GM23338 (cell line): Measurements from ENCODE around the gene PDE7B. TPM values are rescaled to one million over a fixed set of nuclear protein-coding genes. Genes with fewer than 3 reads are reported as not detected.

Experiments
- ATAC-seq: fragments of 200-7000 bp; cut with Tn5 transposase; 3 replicates; pipeline ENCODE4 v1.9.1; 2020
- DNase-seq: peaks from one replicate; pipeline ENCODE4 v3.0.0-alpha.2; 2015; ENCODE audit warnings: low spot score
- H2AFZ ChIP-seq: fragments of 200-600 bp; sonication (generic); 2 replicates; pipeline ENCODE4 v1.8.0; 2016; ENCODE audit warnings: antibody characterized with exemption, mild to moderate bottlenecking, moderate library complexity
- H3F3A ChIP-seq: fragments of 200-600 bp; sonication (generic); replicated peaks from 2 replicates; pipeline ENCODE4 v1.8.0; 2017; ENCODE audit warnings: antibody characterized with exemption, mixed run types, low read depth
- H3K27ac ChIP-seq: fragments of 200-600 bp; sonication (generic); 2 replicates; pipeline ENCODE4 v1.6.1; 2016; ENCODE audit warnings: low read depth
- H3K27me3 ChIP-seq: fragments of 200-600 bp; sonication (generic); 2 replicates; pipeline ENCODE4 v1.8.0; 2016; ENCODE audit warnings: mild to moderate bottlenecking, mixed run types, moderate library complexity; ENCODE audit not compliant: insufficient read depth
- H3K36me3 ChIP-seq: fragments of 200-600 bp; sonication (generic); 2 replicates; pipeline ENCODE4 v1.8.0; 2016; ENCODE audit warnings: mild to moderate bottlenecking; ENCODE audit not compliant: insufficient read depth
- H3K4me1 ChIP-seq: fragments of 200-600 bp; sonication (generic); 2 replicates; pipeline ENCODE4 v1.8.0; 2016; ENCODE audit warnings: mild to moderate bottlenecking, moderate library complexity; ENCODE audit not compliant: insufficient read depth
- H3K4me2 ChIP-seq: fragments of 200-600 bp; sonication (generic); 2 replicates; pipeline ENCODE4 v1.7.1; 2017; ENCODE audit warnings: mixed run types
- H3K4me3 ChIP-seq: fragments of 200-600 bp; sonication (generic); 2 replicates; pipeline ENCODE4 v1.6.1; 2016; ENCODE audit warnings: mixed run types
- H3K79me2 ChIP-seq: fragments of 200-600 bp; sonication (generic); replicated peaks from 2 replicates; pipeline ENCODE4 v1.8.0; 2017; ENCODE audit warnings: mild to moderate bottlenecking; ENCODE audit not compliant: insufficient read depth
- H3K9me2 ChIP-seq: fragments of 200-600 bp; sonication (generic); 2 replicates; pipeline ENCODE4 v1.8.0; 2017; ENCODE audit not compliant: insufficient read depth
- H4K20me1 ChIP-seq: fragments of 200-600 bp; sonication (generic); replicated peaks from 2 replicates; pipeline ENCODE4 v1.8.0; 2017; ENCODE audit warnings: mild to moderate bottlenecking; ENCODE audit not compliant: insufficient read depth
- H3K27ac Mint-ChIP-seq: 2 replicates; pipeline ENCODE4 v1.8.0; 2020; ENCODE audit warnings: inconsistent platforms, mild to moderate bottlenecking, moderate library complexity, mixed read lengths
- H3K27me3 Mint-ChIP-seq: 3 replicates; pipeline ENCODE4 v1.8.0; 2022; ENCODE audit warnings: low read depth, mild to moderate bottlenecking, moderate library complexity, mixed read lengths, inconsistent platforms; ENCODE audit not compliant: insufficient read depth, poor library complexity
- H3K36me3 Mint-ChIP-seq: 3 replicates; pipeline ENCODE4 v1.8.0; 2021; ENCODE audit warnings: low read depth, mild to moderate bottlenecking, inconsistent platforms, moderate library complexity, mixed read lengths
- H3K4me1 Mint-ChIP-seq: 3 replicates; pipeline ENCODE4 v1.8.0; 2020; ENCODE audit warnings: mild to moderate bottlenecking, inconsistent platforms, mixed read lengths
- H3K4me3 Mint-ChIP-seq: 3 replicates; pipeline ENCODE4 v1.8.0; 2021; ENCODE audit warnings: moderate library complexity, mild to moderate bottlenecking, inconsistent platforms, mixed read lengths
- H3K9me3 Mint-ChIP-seq: 3 replicates; pipeline ENCODE4 v1.8.0; 2020; ENCODE audit warnings: moderate library complexity, mild to moderate bottlenecking, inconsistent platforms, mixed read lengths
- CTCF ChIP-seq, 2 experiments: fragments of 200-600 bp in 1 of 2; sonication (generic) in 1 of 2; conservative IDR thresholded peaks; 2 replicates each; pipeline versions ENCODE4 v1.5.1 to v1.6.1; 2016 to 2017; ENCODE audit warnings: antibody characterized with exemption in 2 of 2, low read depth in 2 of 2, mild to moderate bottlenecking in 2 of 2, moderate library complexity in 1 of 2
- EZH2phosphoT487 ChIP-seq: fragments of 200-600 bp; sonication (generic); IDR thresholded peaks from one replicate; pipeline ENCODE4 v1.8.1; 2018; ENCODE audit warnings: antibody characterized with exemption; ENCODE audit not compliant: unreplicated experiment
- JUNB ChIP-seq: IDR thresholded peaks from one replicate; pipeline ENCODE4 v1.6.1; 2016; ENCODE audit warnings: antibody characterized with exemption; ENCODE audit not compliant: unreplicated experiment
- POLR2AphosphoS5 ChIP-seq: IDR thresholded peaks from 2 replicates; pipeline ENCODE4 v1.6.1; 2016; ENCODE audit warnings: antibody characterized with exemption, low read depth
- ZNF462 ChIP-seq: fragments of 250-450 bp; sonication (Bioruptor Pico); IDR thresholded peaks from 2 replicates; pipeline ENCODE4 v1.5.0; 2020; ENCODE audit warnings: mild to moderate bottlenecking, moderate library complexity
- polyA plus RNA-seq: library from polyadenylated mRNA; unstranded; fragments of >200 nt; fragmentation: Nextera tagmentation; extraction: Ambion mirVana; gene quantifications from 2 replicates; pipeline ENCODE4 v1.2.1, GENCODE V29; 2016
- total RNA-seq: library from RNA; depleted of rRNA; stranded (reverse); fragments of >200 nt; shearing (Covaris generic); gene quantifications from 2 replicates; pipeline ENCODE4 v1.2.3, GENCODE V29; 2014

The PDE7B gene
- total and polyA plus RNA-seq, 2 experiments from 2014 or later = 0.07 TPM; not detected in 1

- TF ChIP-seq CTCF (conservative IDR thresholded peaks at IDR 0.05; ENCODE audit: low read depth in 2 of 2) (no peak), EZH2phosphoT487 (no peak), POLR2AphosphoS5 (no peak)
These were observed 32.6 kb downstream of the PDE7B start (continued) for GRCh38 chr6:135884136-135884535.

GRCh38 chr6:135887069-135887468 lies 35.6 kb downstream of the PDE7B start:
- H3K36me3 ChIP-seq = no peaks in the 10 kb centered on the region
- Mint-ChIP-seq H3K27me3 (no peaks in the 10 kb centered on the region), H3K9me3 (no peaks in the 10 kb centered on the region), H3K27ac (no peak overlapping the region), H3K4me3 (no peak overlapping the region), H3K4me1 (no peaks in the 10 kb centered on the region), H3K36me3 (no peaks in the 10 kb centered on the region)
- no peak overlapping the region for H2AFZ ChIP-seq
- no peak for DNase-seq
- TF ChIP-seq JUNB (no peak), ZNF462 (CRISPR knock-in tag) (no peak), EZH2phosphoT487 (no peak)
- no peaks in the 10 kb centered on the region for H3K9me2 ChIP-seq
- no peak overlapping the region for H3K4me2 ChIP-seq
- H3K79me2 ChIP-seq = no peaks in the 10 kb centered on the region
- no peak overlapping the region for H3K4me3 ChIP-seq
- ATAC-seq = no peak
- H3K27me3 ChIP-seq = no peaks in the 10 kb centered on the region
- no peaks in the 10 kb centered on the region for H3F3A ChIP-seq
- no peaks in the 10 kb centered on the region for H4K20me1 ChIP-seq
- H3K4me1 ChIP-seq = no peaks in the 10 kb centered on the region
- H3K27ac ChIP-seq = no peak overlapping the region
